Measurements from ENCODE around the gene TRMT61A. TPM values are rescaled to one million over a fixed set of nuclear protein-coding genes. Genes with fewer than 3 reads are reported as not detected.

Gene TRMT61A
- total RNA-seq: 6.4 TPM
- 1 to 10 TPM; 7.4 to 9.1 (median 7.8) TPM for polyA plus RNA-seq (ENCODE audit: insufficient read depth in 1 of 8, insufficient read length in 8 of 8, low replicate concordance in 1 of 8)
- long read RNA-seq, donor 1, partial matches to known transcripts: 0 of 2 reads
- long read RNA-seq, donor 1, other reads (novel, unspliced or antisense): 0 of 2 reads
- long read RNA-seq, donor 2: 0 reads
- long read RNA-seq, donor 3, transcript TRMT61A-202 (4 exons, 3,229 nt): major isoform, 5 of 5 reads
- long read RNA-seq, donor 3, partial matches to known transcripts: 0 of 5 reads
- long read RNA-seq, donor 3, other reads (novel, unspliced or antisense): 0 of 5 reads
- long read RNA-seq, donor 4, transcript TRMT61A-202 (4 exons, 3,229 nt): major isoform, 5 of 5 reads
- long read RNA-seq, donor 4, partial matches to known transcripts: 0 of 5 reads
- long read RNA-seq, donor 4, other reads (novel, unspliced or antisense): 0 of 5 reads
- long read RNA-seq, donor 5, partial matches to known transcripts: 0 of 3 reads
- long read RNA-seq, donor 5, other reads (novel, unspliced or antisense): 0 of 3 reads
- long read RNA-seq, donor 6, transcript TRMT61A-202 (4 exons, 3,229 nt): major isoform, 6 of 6 reads
- long read RNA-seq, donor 6, partial matches to known transcripts: 0 of 6 reads
- long read RNA-seq, donor 6, other reads (novel, unspliced or antisense): 0 of 6 reads
- long read RNA-seq, donor 7, partial matches to known transcripts: 0 of 4 reads
- long read RNA-seq, donor 7, other reads (novel, unspliced or antisense): 0 of 4 reads
- long read RNA-seq, donor 8, partial matches to known transcripts: 0 of 2 reads
- long read RNA-seq, donor 8, other reads (novel, unspliced or antisense): 0 of 2 reads
- long read RNA-seq, donor 9, partial matches to known transcripts: 0 of 2 reads
- long read RNA-seq, donor 9, other reads (novel, unspliced or antisense): 0 of 2 reads
- long read RNA-seq, donor 10, partial matches to known transcripts: 0 of 1 reads
- long read RNA-seq, donor 10, other reads (novel, unspliced or antisense): 0 of 1 reads
- long read RNA-seq, donor 11, partial matches to known transcripts: 0 of 4 reads
- long read RNA-seq, donor 11, other reads (novel, unspliced or antisense): 0 of 4 reads

GRCh38 chr14:103528587-103529382 lies at the start of gene TRMT61A:
Gene TRMT61A, plus strand, starts transcription at chr14:103529196. Its CDS starts 783 bp downstream, at chr14:103529979.
- no peaks in the 10 kb centered on the region for H3K9me3 ChIP-seq (replicated peaks; ENCODE audit: control insufficient read depth, low read depth, low read length)
- H3K4me1 ChIP-seq (ENCODE audit: control insufficient read depth, insufficient read depth, low read length): peaks cover 55% of the 10 kb centered on the region
- peaks cover 22% of the 10 kb centered on the region for H3K36me3 ChIP-seq (ENCODE audit: control insufficient read depth, insufficient read depth, low read length)
- peak within 1 kb of the TSS; percentile 93 for H3K27ac ChIP-seq (ENCODE audit: low read length)
- under 1% methylated on average over 30 of the region's 70 CpGs for WGBS (ENCODE audit: insufficient coverage)
- DNase-seq: peak; percentile 96
- H3K27me3 ChIP-seq (ENCODE audit: control insufficient read depth, insufficient read depth, low read length): peaks cover 3% of the 10 kb centered on the region
- H3K4me3 ChIP-seq (ENCODE audit: low read length): peak within 1 kb of the TSS; percentile 73

GRCh38 chr14:103480595-103480994 lies 48.4 kb upstream of the TRMT61A start:
- H3K9me3 ChIP-seq (replicated peaks; ENCODE audit: control insufficient read depth, low read depth, low read length): no peaks in the 10 kb centered on the region
- H3K27ac ChIP-seq (ENCODE audit: low read length): no peak overlapping the region
- H3K4me1 ChIP-seq (ENCODE audit: control insufficient read depth, insufficient read depth, low read length): no peaks in the 10 kb centered on the region
- no peak for DNase-seq
- WGBS (ENCODE audit: insufficient coverage): 79% methylated on average over 3 of the region's 3 CpGs
- H3K36me3 ChIP-seq (ENCODE audit: control insufficient read depth, insufficient read depth, low read length): peaks cover 53% of the 10 kb centered on the region
- H3K4me3 ChIP-seq (ENCODE audit: low read length): no peak overlapping the region
- no peaks in the 10 kb centered on the region for H3K27me3 ChIP-seq (ENCODE audit: control insufficient read depth, insufficient read depth, low read length)

GRCh38 chr14:103483600-103483999 lies 45.4 kb upstream of the TRMT61A start:
- no peak overlapping the region for H3K4me3 ChIP-seq (ENCODE audit: low read length)
- DNase-seq: no peak
- 50% methylated on average over 4 of the region's 5 CpGs for WGBS (ENCODE audit: insufficient coverage)
- peaks cover 43% of the 10 kb centered on the region for H3K36me3 ChIP-seq (ENCODE audit: control insufficient read depth, insufficient read depth, low read length)
- no peaks in the 10 kb centered on the region for H3K27me3 ChIP-seq (ENCODE audit: control insufficient read depth, insufficient read depth, low read length)
- H3K4me1 ChIP-seq (ENCODE audit: control insufficient read depth, insufficient read depth, low read length): peaks cover 5% of the 10 kb centered on the region
- H3K9me3 ChIP-seq (replicated peaks; ENCODE audit: control insufficient read depth, low read depth, low read length): no peaks in the 10 kb centered on the region
- H3K27ac ChIP-seq (ENCODE audit: low read length): no peak overlapping the region

GRCh38 chr14:103485504-103485903 lies 43.5 kb upstream of the TRMT61A start:
- Histone ChIP-seq H3K27ac (ENCODE audit: low read length) (no peak overlapping the region), H3K4me3 (ENCODE audit: low read length) (no peak overlapping the region), H3K36me3 (ENCODE audit: control insufficient read depth, insufficient read depth, low read length) (peaks cover 45% of the 10 kb centered on the region), H3K4me1 (ENCODE audit: control insufficient read depth, insufficient read depth, low read length) (peaks cover 12% of the 10 kb centered on the region), H3K9me3 (replicated peaks; ENCODE audit: control insufficient read depth, low read depth, low read length) (no peaks in the 10 kb centered on the region), H3K27me3 (ENCODE audit: control insufficient read depth, insufficient read depth, low read length) (no peaks in the 10 kb centered on the region)
- DNase-seq: no peak
- WGBS (ENCODE audit: insufficient coverage): no CpG with 5 or more reads among the region's 2 CpGs

- peak overlapping the region; percentile 66 for H3K27ac ChIP-seq (ENCODE audit: low read length)
- H3K4me1 ChIP-seq (ENCODE audit: control insufficient read depth, insufficient read depth, low read length): peaks cover 12% of the 10 kb centered on the region
- no peaks in the 10 kb centered on the region for H3K27me3 ChIP-seq (ENCODE audit: control insufficient read depth, insufficient read depth, low read length)
- no peak overlapping the region for H3K4me3 ChIP-seq (ENCODE audit: low read length)
- no CpG with 5 or more reads among the region's 6 CpGs for WGBS (ENCODE audit: insufficient coverage)
- no peaks in the 10 kb centered on the region for H3K9me3 ChIP-seq (replicated peaks; ENCODE audit: control insufficient read depth, low read depth, low read length)
- peak; percentile 71 for DNase-seq
- H3K36me3 ChIP-seq (ENCODE audit: control insufficient read depth, insufficient read depth, low read length): peaks cover 45% of the 10 kb centered on the region
These were observed 40.9 kb upstream of the TRMT61A start for GRCh38 chr14:103488071-103488470.

- Histone ChIP-seq H3K9me3 (replicated peaks; ENCODE audit: control insufficient read depth, low read depth, low read length) (no peaks in the 10 kb centered on the region), H3K27ac (ENCODE audit: low read length) (peak overlapping the region; percentile 66), H3K4me1 (ENCODE audit: control insufficient read depth, insufficient read depth, low read length) (peaks cover 12% of the 10 kb centered on the region), H3K27me3 (ENCODE audit: control insufficient read depth, insufficient read depth, low read length) (no peaks in the 10 kb centered on the region), H3K4me3 (ENCODE audit: low read length) (no peak overlapping the region), H3K36me3 (ENCODE audit: control insufficient read depth, insufficient read depth, low read length) (peaks cover 49% of the 10 kb centered on the region)
- WGBS (ENCODE audit: insufficient coverage): 78% methylated on average over 1 of the region's 2 CpGs
- DNase-seq: peak; percentile 22
These were observed 40.0 kb upstream of the TRMT61A start for GRCh38 chr14:103488960-103489359.

GRCh38 chr14:103489621-103490020 lies 39.4 kb upstream of the TRMT61A start:
- no peak for DNase-seq
- Histone ChIP-seq H3K9me3 (replicated peaks; ENCODE audit: control insufficient read depth, low read depth, low read length) (no peaks in the 10 kb centered on the region), H3K27me3 (ENCODE audit: control insufficient read depth, insufficient read depth, low read length) (no peaks in the 10 kb centered on the region), H3K4me1 (ENCODE audit: control insufficient read depth, insufficient read depth, low read length) (peaks cover 12% of the 10 kb centered on the region), H3K27ac (ENCODE audit: low read length) (peak overlapping the region; percentile 48), H3K4me3 (ENCODE audit: low read length) (no peak overlapping the region), H3K36me3 (ENCODE audit: control insufficient read depth, insufficient read depth, low read length) (peaks cover 51% of the 10 kb centered on the region)
- WGBS (ENCODE audit: insufficient coverage): no CpG with 5 or more reads among the region's 2 CpGs

GRCh38 chr14:103491691-103492090 lies 37.3 kb upstream of the TRMT61A start:
- H3K27me3 ChIP-seq (ENCODE audit: control insufficient read depth, insufficient read depth, low read length): no peaks in the 10 kb centered on the region
- no peak for DNase-seq
- WGBS (ENCODE audit: insufficient coverage): 83% methylated on average over 7 of the region's 10 CpGs
- no peak overlapping the region for H3K27ac ChIP-seq (ENCODE audit: low read length)
- peaks cover 53% of the 10 kb centered on the region for H3K36me3 ChIP-seq (ENCODE audit: control insufficient read depth, insufficient read depth, low read length)
- H3K9me3 ChIP-seq (replicated peaks; ENCODE audit: control insufficient read depth, low read depth, low read length): no peaks in the 10 kb centered on the region
- peaks cover 12% of the 10 kb centered on the region for H3K4me1 ChIP-seq (ENCODE audit: control insufficient read depth, insufficient read depth, low read length)
- no peak overlapping the region for H3K4me3 ChIP-seq (ENCODE audit: low read length)

GRCh38 chr14:103492156-103492925 lies 36.7 kb upstream of the TRMT61A start:
- peaks cover 53% of the 10 kb centered on the region for H3K36me3 ChIP-seq (ENCODE audit: control insufficient read depth, insufficient read depth, low read length)
- H3K27ac ChIP-seq (ENCODE audit: low read length): peak overlapping the region; percentile 31
- peaks cover 12% of the 10 kb centered on the region for H3K4me1 ChIP-seq (ENCODE audit: control insufficient read depth, insufficient read depth, low read length)
- DNase-seq: peak; percentile 81
- H3K27me3 ChIP-seq (ENCODE audit: control insufficient read depth, insufficient read depth, low read length): no peaks in the 10 kb centered on the region
- WGBS (ENCODE audit: insufficient coverage): 14% methylated on average over 2 of the region's 6 CpGs
- no peaks in the 10 kb centered on the region for H3K9me3 ChIP-seq (replicated peaks; ENCODE audit: control insufficient read depth, low read depth, low read length)
- no peak overlapping the region for H3K4me3 ChIP-seq (ENCODE audit: low read length)
